GM11168 (cell line): ENCODE data around the gene SP140.
"Not testable (repeated sequence)": the region's sequence is repeated elsewhere in the genome, so short reads cannot be mapped to it uniquely, and the experiment has no call there.

Source experiments
- in situ Hi-C: fragments of 300-500 bp; cut with MboI; formaldehyde crosslinking; loops from one replicate; pipeline ENCODE4 v1.12.0; 2022; ENCODE audit warnings: low sequenced_read_pairs; ENCODE audit not compliant: unreplicated experiment

Gene SP140

DNA sequence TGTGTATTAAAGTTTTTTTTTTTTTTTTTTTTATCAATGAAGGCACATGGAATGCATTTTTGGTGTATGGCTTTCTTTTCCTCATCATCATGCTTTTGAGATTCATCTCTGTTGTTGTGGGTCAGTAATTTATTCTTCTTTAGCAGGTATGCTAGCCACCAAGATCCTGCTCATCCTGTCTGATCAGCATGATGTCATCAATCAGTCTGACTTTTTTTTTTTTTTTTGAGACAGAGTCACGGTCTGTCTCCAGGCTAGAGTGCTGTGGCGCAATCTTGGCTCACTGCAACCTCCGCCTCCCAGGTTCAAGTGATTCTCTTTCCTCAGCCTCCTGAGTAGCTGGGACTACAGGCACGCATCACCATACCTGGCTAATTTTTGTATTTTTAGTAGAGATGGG lies 2.7 kb upstream of the SP140 start:
- in situ Hi-C loops = not testable (repeated sequence)

DNA sequence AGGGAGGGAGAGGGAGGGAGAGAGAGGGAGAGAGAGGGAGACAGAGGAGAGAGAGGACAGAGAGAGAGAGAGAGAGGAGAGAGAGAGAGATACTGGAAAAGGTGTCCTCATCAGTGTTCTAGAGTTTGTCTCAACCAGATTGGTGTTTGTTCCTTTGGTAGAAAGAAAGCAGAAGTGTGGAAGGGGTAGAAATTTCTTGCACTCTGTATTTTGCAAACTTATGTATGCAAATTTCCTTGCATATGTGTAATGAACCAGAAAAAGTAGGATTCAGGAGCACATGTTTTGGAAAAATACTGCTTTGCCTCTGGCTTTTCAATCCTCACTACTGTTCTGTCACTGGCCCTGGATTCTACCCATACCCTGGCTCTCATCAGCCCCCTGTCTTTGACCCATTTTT lies 1.1 kb upstream of the SP140 start:
- in situ Hi-C loops = no loop called here

- in situ Hi-C loops = no loop called here
These were observed 565 bp downstream of the SP140 start for GRCh38 chr2:230226051-230226551.

- in situ Hi-C loops = no loop called here
These were observed 1.7 kb downstream of the SP140 start for GRCh38 chr2:230227216-230227615.

DNA sequence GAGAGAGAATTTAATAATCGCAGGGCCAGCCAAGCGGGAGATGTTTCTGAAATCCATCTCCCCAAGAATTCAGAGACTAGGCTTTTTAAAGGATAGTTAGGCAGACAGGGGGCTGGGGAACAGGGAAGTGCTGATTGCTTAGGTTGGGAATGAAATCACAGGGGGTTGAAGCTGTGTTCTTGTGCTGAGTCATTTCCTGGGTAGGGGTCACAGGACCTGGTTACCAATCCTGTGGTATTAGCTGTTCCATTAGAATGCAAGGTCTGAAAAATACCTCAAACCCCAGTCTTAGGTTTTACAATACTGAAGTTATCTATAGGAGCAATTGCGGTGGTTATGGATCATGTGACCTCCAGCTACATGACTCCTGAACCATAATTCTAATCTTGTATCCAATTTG lies 4.6 kb downstream of the SP140 start:
- in situ Hi-C loops = no loop called here

- in situ Hi-C loops = no loop called here
These were observed 5.1 kb downstream of the SP140 start for GRCh38 chr2:230230496-230231200.

GRCh38 chr2:230231251-230231650 lies 5.7 kb downstream of the SP140 start:
- in situ Hi-C loops = no loop called here

DNA sequence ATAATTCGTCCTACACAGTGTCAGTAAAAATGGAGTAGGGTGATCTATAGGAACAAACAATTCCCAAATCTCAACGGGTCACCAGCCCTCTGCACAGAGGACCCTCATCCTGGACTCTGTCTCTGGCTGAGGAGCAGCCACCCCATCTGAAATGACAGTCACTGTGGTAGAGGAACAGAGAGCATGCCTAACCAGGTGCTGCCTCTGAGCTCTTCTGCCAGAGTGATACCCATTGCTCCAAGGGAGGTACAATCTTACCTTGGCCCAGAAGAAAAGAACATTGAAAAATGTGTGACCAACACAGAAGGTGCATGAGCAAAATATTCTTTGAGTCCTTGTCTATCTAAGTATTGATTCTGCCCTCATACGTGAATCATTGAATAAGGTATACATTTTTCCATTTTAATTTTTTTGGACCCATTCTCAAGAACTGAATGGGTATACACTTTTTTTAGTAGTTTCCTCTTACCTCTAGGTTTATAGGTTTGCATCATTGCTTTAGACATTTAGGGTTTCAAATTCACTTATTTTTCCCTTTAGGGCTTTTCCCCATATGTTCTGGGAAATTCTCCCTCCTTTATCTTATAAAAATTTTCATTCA lies 8.7 kb downstream of the SP140 start:
- in situ Hi-C loops = no loop called here

- in situ Hi-C loops = no loop called here
These were observed 9.3 kb downstream of the SP140 start for GRCh38 chr2:230234845-230235244.

GRCh38 chr2:230244211-230244610 lies 18.7 kb downstream of the SP140 start:
- in situ Hi-C loops = no loop called here

DNA sequence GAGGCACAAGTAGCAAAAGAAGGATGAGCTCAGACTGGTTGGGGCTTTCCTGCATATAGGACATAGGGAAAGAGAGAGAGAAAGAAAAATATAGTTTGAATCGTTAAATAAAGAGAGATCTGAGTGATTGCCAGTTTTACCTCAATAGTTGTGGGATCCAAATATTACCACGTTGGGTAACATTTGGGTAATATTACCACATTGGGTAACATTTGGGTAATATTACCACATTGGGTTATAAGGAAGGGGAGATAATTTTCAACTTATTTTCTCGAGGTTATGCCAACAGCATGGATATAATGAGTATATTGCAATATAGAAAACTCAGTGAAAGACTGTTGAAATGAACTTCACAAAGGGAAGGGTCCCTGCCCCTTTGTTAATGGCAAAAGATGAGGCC lies 20.7 kb downstream of the SP140 start:
- in situ Hi-C loops = no loop called here

- in situ Hi-C loops = no loop called here
These were observed 24.7 kb downstream of the SP140 start for GRCh38 chr2:230250231-230250630.

GRCh38 chr2:230254152-230254881 lies 28.8 kb downstream of the SP140 start:
- in situ Hi-C loops = no loop called here

GRCh38 chr2:230256733-230257332 lies 31.3 kb downstream of the SP140 start:
- in situ Hi-C loops = no loop called here

DNA sequence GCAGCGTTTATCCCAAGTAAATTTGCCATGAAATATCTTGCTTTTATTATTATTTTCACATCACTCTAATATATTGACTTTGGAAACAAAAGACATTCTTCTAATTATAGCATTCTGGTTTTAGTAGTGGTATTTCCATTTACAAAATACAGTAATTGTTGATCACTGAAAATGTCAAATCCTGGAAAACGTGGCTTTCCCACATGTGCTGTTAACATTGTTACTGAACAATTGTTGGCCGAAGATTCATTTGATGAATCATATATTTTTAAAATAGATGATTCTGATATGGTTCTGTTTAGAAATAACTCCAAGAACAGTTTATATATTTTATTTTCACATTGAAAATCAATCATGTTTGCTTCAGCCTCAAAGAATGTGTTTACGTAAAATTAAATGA lies 32.9 kb downstream of the SP140 start:
- in situ Hi-C loops = no loop called here

- in situ Hi-C loops = no loop called here
These were observed 36.7 kb downstream of the SP140 start for GRCh38 chr2:230262246-230262645.

DNA sequence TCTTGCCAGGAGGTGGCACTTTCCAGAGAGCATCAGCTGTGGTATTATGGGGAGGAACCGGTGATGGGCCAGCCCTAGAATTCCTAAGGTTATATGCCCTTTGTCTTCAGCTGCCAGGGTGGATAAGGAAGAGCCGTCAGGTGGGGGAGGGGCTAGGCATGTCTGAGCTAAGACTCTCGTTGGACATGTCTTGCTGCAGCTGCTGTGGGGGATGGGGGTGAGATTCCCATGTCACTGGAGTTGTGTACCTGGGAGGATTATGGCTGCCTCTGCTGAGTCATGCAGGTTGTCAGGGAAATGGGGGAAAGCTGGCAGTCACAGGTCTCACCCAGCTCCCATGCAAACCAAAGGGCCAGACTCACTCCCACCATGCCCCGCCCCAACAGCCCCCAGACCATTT lies 39.4 kb downstream of the SP140 start:
- in situ Hi-C loops = not testable (repeated sequence)

DNA sequence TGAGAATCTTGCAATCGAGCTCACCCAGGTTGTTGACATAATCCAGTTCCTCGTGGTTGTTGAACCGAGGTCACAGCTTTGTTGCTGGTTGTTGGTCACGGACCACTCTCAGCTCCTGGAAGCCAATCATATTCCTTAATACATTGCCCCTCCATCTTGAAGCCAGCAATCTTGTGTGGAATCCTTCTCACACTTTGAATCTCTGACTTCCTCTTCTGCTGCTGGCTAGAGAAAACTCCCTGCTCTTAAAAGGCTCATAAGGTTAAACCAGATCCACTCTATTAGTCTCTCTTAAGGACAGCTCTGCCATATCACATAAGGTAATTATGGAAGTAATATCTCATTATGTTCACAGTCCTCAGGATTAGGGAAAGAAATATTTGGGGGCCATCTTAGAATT lies 41.1 kb downstream of the SP140 start:
- in situ Hi-C loops = no loop called here

DNA sequence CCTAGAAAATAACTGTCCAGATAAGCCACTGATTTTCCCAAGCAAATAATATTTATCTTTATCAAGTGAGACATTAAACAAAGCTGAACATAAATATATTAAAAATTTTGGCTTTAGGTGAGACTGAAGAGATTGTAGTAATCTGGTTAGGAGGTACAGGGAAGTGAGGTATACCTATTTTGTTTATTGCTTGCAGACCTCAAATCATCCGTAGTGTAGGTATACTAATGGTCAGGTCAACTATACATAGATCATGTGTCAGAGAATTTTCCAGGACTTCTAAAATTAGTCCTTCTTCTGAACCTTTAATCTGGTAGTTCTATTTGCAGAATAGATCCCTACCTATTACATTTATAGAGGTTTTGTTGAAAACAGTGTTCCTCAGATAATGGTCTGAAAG lies 41.5 kb downstream of the SP140 start:
- in situ Hi-C loops = no loop called here

- in situ Hi-C loops = no loop called here
These were observed 42.0 kb downstream of the SP140 start for GRCh38 chr2:230267556-230267955.
